Tongue (tissue), 2 donors: ENCODE data around the gene BRD9. TPM values are rescaled to one million over a fixed set of nuclear protein-coding genes. Genes with fewer than 3 reads are reported as not detected.
"Not testable (repeated sequence)": the region's sequence is repeated elsewhere in the genome, so short reads cannot be mapped to it uniquely, and the experiment has no call there.

Experiments used
- DNase-seq: peaks from one replicate; pipeline ENCODE4 v3.0.0-alpha.2; 2015
- total RNA-seq: library from RNA; depleted of rRNA; stranded (reverse); fragments of >200 nt; gene quantifications from one replicate; pipeline ENCODE4 v1.2.3, GENCODE V29; 2014

BRD9 gene
- total RNA-seq, 1 donor from 2014 or later, result 35.3 TPM

GRCh38 chr5:902129-902916 lies 9.7 kb upstream of the BRD9 start:
- no peak for DNase-seq

- DNase-seq, result no peak
Observed at GRCh38 chr5:900781-901180, 8.2 kb upstream of the BRD9 start.

- DNase-seq, result no peak
Observed at GRCh38 chr5:893711-894110, 1.1 kb upstream of the BRD9 start.

- no peak for DNase-seq
Observed at GRCh38 chr5:893137-893506, 521 bp upstream of the BRD9 start.

GRCh38 chr5:891837-892393 lies 686 bp downstream of the BRD9 start:
- no peak for DNase-seq

- no peak for DNase-seq
Observed at GRCh38 chr5:891117-891836, 1.3 kb downstream of the BRD9 start.

- no peak for DNase-seq
Observed at GRCh38 chr5:889075-889710, 3.4 kb downstream of the BRD9 start.

GRCh38 chr5:888638-889035 lies 4.0 kb downstream of the BRD9 start:
- DNase-seq, result no peak

GRCh38 chr5:887947-888637 lies 4.5 kb downstream of the BRD9 start:
- no peak for DNase-seq

- no peak for DNase-seq
Observed at GRCh38 chr5:886716-887325, 5.8 kb downstream of the BRD9 start.

GRCh38 chr5:886036-886435 lies 6.6 kb downstream of the BRD9 start:
- DNase-seq, result no peak

- no peak for DNase-seq
Observed at GRCh38 chr5:885529-885928, 7.1 kb downstream of the BRD9 start.

- no peak for DNase-seq
Observed at GRCh38 chr5:885127-885442, 7.5 kb downstream of the BRD9 start.

GRCh38 chr5:884345-885126 lies 8.1 kb downstream of the BRD9 start:
- DNase-seq, result no peak

GRCh38 chr5:883475-884181 lies 9.0 kb downstream of the BRD9 start:
- no peak for DNase-seq

- DNase-seq, result no peak
Observed at GRCh38 chr5:882253-883183, 10.1 kb downstream of the BRD9 start.

- no peak for DNase-seq
Observed at GRCh38 chr5:881551-881935, 11.1 kb downstream of the BRD9 start.

GRCh38 chr5:880816-881550 lies 11.6 kb downstream of the BRD9 start:
- DNase-seq, result no peak

GRCh38 chr5:878677-879076 lies 13.9 kb downstream of the BRD9 start:
- not testable (repeated sequence) for DNase-seq
